ENCODE measurements around the gene TRAF7.

The TRAF7 gene

DNA sequence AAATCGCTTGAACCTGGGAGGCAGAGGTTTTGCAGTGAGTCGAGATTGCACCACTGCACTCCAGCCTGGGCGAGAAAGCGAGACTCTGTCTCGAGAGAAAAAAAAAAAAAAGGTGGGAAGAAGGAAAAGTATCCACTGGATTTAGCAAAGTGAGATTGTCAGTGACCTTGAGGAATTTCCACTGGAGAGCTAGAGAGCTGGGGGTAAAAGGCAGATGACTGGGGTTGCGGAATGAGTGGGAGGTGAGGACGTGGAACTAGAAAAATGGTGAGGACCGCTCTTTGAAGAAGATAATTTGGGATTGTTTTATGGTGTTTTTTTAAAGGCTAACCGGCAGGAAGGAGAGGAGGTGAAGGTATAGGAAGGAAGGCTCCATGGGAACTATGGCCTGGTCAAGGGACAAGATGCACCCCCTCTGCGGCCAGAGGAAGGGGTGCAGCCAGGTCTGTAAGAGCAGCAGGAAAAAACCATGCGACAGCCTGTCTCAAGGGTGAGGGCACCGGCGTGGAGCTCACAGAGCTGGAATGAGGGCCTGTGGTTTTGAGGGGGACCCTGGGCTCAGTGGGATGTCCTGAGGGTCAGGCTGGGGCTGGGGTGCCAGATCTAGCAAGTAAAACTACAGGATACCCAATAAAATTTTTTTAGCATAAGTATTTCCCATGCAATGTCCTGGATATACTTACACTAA, 49.0 kb downstream of the TRAF7 start:
- DNase-seq, result no peak

DNA sequence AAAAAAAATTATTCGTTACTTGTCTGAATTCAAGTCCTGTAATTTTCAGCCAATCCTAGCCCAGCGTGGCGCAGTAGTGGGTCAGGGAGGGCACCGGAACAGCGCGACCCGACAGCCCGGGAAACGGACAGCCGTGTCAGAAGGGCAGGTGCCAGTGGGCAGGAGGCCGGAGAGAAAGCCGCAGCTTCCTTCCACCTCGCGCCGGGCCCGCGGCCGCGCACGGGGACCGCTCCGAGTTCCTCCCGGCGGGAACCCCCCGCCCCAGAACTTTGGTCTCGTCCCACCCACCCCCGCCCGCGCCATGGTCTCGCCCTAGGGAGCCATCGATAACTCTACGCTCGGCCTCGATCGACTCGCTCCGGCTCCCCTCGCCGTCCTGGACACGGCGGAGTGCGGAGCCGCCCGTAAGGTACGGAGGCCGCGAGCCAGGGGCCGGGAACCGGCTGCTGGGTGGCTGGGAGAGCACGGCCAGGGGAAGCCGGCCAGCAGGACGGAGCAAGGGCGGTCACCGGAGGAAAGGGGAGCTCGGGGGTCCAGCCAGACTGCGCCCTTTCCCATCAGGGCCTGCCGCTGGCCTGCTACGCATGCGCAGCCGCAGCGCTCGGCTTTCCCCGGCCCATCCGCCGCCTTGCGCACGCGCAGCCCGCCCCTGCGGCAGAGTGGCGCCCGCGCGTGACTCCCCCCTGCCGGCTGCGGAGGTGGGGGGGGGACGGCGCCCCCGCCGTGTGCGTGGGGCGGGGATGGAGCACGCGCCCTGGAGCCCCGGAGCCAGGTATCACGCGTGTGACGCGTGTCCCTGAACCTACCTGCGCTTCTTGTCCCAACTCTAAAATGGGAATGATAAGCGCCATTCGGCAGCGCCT, 49.8 kb downstream of the TRAF7 start, which contains the start of gene MLST8:
TSS of gene MLST8 (plus strand) at position 351 of the 863 bp plus-strand sequence. CDS start 632 bp downstream, outside the sequence.
- DNase-seq, result peak; percentile 87

DNA sequence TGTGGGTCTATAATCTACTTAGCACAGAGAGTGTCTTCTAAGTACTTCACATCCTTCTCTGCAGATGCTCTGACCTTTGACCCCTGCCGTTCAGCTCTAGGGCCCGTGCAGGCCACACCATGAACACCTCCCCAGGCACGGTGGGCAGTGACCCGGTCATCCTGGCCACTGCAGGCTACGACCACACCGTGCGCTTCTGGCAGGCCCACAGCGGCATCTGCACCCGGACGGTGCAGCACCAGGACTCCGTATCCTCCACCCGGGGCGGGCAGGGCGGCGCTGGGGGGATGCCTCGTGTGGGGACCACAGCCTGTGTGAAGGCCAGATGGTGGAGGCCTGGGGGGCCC, 50.4 kb downstream of the TRAF7 start:
- no peak for DNase-seq

DNA sequence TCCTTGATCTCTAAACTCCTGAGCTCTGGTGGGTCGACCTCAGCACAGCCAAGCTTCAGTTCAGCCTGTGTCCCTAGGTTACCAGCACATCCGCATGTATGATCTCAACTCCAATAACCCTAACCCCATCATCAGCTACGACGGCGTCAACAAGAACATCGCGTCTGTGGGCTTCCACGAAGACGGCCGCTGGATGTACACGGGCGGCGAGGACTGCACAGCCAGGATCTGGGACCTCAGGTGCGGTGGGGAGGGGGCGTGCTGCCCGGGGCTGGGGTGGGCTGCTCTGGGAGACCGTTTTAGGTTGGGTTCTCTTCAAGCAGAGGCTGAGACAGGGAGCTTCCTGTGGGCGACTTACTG, 50.8 kb downstream of the TRAF7 start:
- no peak for DNase-seq

DNA sequence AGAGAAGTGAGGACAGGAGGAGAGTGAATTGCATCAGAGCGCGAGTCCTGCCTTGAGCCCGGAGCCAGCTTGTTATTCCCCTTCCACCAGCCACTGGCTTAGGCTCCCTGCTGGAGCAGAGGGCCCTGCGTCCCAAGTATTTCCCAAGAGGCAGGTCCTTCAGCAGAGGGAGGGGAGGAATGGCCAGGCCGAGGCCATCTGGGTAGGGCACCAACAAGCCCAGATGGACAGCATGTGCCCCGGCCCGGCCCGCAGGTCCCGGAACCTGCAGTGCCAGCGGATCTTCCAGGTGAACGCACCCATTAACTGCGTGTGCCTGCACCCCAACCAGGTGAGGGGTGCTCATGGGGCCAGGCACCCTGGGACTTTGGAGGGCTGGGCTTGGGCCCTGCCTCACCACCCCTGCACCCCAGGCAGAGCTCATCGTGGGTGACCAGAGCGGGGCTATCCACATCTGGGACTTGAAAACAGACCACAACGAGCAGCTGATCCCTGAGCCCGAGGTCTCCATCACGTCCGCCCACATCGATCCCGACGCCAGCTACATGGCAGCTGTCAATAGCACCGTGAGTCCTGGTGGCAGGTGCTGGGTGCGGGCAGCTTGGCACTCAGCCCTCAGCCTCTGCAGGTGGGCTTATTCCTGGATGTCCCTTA, 51.3 kb downstream of the TRAF7 start:
- no peak for DNase-seq

DNA sequence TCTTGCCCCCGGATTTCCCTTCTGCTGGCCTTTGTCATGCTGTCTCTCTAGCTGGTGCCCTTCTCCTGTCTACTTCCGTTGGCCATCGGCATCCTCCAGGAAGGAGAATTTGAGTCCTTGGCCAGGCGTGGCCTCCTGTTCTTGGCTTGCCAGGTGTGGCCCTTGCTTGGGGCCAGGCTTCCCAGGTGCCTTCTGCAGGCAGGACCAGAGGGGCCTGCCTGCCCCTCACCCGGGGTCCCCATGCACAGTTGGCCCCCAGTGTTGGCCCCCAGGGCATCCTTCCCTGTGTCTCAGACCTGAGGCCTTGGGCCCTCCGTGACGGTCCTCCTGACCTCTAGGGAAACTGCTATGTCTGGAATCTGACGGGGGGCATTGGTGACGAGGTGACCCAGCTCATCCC, 52.3 kb downstream of the TRAF7 start:
- DNase-seq, result no peak

DNA sequence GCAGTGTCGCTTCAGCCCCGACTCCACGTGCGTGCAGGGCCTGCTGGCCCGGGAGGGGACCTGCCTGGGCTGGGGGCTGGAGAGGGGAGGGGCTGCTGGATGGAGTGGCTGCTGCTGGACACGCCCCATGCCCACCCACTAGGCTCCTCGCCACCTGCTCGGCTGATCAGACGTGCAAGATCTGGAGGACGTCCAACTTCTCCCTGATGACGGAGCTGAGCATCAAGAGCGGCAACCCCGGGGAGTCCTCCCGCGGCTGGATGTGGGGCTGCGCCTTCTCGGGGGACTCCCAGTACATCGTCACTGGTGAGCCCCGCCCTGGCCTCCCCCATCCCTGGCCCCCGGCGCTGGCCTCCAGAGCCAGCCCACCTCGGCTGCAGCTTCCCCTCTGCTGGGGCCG, 52.7 kb downstream of the TRAF7 start:
- DNase-seq, result no peak

DNA sequence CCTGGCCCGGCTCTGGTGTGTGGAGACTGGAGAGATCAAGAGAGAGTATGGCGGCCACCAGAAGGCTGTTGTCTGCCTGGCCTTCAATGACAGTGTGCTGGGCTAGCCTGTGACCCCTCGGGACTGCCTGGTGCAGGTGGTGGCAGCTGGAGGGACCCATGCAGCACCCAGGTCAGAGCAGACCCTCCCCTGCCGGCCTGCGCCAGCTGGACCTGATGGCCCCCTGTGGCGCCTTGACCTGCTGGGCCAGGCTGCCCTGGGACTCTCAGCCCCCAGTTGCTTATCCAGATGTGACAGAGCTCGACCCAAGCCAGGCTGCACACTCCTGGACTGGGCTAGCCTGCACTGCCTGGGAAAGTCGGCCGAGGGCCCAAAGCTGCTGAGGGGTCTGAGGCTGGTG, 53.2 kb downstream of the TRAF7 start:
- no peak for DNase-seq

DNA sequence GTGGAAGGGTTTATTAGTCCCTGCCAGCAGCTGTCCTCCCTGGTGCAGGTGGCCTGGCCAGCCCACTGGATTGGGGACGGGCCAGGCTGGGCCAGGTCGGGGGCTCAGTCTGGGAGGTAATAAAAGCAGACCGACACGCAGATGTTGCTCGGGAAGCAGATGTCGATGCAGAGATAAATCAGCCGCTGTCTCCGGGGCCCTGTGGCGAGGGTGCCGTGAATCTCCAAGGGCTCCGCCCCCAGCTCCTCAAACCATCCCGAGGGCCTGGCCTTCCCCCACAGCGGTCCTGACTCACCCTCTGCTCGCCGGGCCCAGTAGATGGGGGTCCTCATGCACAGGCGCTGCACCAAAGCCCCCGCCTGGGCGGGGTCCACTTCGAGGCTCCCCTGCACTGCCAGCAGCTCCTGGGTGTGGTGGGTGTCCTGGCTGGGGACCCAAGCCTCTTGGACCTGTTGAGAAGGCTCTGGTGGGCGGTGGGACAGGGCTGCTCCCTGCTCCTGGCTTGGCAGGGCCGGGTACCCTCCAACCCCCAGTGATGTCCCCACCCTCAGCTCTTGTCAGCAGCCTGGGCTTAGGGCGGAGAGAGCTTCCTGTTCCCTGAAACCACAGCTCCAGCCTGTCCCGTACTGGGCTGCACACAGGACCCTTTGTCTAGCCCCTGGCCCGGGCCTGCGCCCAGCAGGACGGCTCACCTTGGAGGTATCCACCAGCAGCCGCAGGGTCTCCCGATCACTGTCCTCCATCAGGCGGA, 53.9 kb downstream of the TRAF7 start:
- DNase-seq, result no peak

DNA sequence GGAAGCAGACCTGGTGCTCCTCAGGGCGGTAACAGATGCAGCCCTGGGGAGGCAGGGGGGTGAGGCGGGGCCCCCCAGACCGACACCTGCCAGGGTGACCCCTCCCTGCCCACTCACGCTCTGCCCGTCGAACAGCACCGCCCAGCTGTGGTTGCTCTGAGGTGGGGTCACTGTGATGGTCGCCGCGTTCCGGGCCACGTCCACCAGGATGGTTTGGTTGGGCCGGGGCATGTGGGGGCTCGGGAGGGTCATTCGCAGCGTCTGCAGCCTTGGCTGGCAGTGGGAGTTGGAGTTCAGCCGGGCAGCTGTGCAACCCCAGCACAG, 54.4 kb downstream of the TRAF7 start:
- DNase-seq, result no peak

DNA sequence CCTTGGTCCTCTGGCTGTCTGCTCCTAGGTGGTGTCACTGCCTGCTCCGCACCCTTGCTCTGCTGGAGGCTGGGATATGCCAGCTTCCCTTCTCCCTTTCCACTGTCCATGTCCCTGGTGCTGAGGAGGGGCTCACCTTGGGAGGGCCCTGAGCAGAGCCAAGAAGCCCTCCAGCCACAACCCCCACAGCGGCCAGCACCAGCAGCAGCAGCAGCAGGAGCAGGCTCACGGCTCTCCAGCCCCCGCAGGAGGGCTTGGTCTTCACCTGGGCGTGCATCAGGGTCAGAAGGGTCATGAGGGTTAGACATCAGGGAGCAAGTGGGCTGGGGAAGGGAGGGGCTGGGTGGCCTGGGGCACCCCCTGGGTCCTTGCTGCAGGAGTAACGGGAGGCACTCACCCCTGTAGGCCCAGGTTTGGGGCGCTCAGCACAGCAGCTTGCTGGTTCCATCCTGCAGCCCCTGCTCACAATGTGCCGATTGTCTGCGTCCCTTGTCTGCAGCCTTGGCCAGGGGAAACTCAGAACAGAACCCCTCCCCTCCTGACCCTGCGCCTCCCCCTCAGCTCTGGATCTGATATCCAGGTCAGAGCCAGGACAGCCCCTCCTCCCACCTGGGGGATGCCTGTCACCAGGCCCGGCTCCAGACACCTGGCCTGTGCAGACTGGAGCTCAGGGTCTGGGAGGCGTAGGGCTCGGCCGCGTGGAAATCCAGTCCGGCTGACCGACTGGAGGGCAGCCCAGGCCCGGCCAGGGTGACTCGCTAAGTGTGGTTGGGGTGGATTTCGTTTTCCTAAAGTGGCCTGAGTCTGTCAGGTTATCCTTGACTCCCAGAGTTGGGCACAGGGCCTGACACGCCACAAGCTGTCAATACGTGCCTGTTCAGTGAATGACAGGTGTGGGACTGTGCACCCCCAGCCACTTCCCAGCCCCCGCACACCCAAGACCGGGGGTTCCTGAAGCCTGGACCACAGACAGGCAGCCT, 55.1 kb downstream of the TRAF7 start, which contains the start of gene BRICD5:
TSS of gene BRICD5 (minus strand) at position 478 of the 980 bp plus-strand sequence. CDS start at position 448, 30 bp downstream.
- no peak for DNase-seq

DNA sequence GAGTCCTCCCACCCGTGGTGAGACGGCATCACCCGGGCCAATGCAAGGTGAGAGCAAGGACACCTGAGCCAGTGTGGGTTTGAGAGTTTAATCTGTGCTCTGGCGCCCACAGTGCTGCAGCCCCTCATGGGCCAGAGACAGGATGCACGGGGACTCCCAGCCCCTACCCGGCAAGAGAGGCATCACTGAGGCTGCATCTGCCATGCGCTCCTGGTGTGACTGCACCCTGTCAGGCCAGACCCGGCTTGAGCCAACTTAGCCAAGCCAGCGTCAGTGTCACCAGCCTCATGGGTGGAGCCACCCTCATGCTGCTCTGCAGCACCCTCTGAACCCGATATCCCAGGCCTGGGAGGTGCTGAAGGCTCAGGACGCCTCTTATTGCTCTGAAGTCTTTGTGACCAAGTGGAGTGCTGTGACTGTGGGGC, 56.4 kb downstream of the TRAF7 start:
- DNase-seq, result no peak

DNA sequence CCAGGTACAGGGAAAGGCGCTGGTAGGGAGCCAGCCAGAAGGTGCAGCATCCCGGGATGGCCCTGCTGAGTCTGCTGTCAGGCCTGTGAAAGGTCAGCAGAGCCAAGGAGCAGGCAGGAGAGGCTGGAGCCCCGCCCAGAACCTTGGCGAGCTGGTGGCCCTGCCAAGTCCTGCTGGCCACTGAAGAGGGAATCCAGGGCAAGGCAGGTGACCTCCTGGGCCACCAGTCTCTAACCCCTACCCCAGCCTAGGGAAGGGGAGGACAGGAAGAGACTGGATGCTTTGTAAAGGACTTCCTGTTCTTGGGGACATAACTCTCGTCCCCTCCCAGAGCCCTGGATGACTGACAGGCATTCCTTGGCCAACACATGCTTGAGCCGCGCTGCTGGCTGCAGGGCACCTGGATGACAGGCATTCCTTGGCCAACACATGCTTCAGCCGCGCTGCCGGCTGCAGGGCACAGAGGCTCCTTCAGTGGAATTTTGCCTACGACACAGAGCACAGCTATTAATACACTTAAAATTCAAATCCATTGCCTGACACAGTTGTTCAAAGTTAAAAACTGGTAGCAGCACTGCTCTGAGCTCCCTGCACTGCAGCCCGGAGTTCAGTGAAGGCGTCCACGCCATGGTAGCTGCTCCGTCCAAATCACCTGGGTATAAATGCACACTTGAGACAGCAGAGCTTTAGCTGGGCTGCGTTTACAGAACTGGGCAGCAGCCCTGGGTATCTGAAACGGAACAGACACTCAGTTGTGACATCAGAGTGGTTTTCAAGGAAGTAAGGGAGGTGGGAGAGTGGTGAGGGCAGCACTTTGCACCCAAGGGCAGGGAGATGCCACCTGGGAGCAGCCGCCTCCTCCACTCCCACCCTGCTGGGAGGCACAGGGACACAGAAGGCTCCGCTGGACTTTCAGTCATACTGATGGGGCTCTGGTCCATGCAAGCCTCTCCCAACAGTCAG, 57.1 kb downstream of the TRAF7 start:
- no peak for DNase-seq

DNA sequence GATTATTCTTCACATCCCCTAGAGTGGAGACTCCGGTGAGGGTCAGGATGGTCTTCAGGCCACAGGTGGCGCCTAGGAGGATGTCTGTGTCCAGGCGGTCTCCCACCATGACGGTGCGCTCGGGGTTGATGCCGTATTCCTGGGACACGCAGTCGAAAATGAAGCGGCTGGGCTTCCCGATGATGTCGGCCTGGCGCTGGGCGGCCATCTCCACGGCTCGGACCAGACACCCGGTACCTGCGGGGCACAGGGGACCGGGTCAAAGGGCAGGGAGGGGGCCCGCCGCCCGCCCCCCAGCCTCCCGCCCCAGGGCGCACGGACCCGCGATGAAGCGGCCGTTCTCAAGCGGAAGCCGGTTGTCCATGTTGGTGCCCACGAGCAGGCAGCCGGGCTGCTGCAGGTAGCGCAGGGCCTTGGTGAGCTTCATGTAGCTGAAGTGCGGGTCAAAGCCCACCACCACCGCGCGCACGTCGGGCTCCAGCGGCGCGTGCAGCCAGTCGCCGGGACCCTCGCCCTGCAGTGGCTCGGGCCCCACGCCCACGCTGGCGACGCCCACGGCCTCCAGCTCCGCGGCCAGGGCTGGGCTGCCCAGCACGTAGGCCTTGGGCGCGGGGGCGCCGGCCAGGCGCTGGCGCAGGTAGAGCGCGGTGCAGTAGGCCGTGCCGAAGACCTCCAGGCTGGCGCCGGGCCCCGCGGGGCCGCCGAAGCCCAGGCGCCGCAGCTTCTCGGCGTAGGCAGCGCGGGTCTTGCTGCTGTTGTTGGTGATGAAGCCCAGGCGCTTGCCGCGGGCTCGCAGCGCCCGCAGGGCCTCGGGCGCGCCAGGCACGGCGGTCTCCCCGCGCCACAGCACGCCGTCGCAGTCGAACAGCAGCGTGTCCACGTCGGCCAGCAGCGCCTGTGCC, 58.5 kb downstream of the TRAF7 start:
- DNase-seq, result no peak

DNA sequence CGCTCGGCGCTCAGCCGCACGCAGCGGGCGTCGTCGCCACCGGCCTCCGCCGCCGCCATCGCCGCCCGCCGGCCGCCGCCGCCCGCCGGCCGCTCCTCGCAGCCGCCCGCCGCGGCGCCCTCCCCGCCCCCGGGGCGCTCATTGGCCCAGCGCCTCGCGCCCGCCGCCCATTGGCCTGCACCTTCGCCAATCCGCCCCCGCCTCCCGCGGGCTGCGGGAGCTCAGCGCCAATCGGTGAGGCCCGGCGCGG, 59.1 kb downstream of the TRAF7 start, which contains the start of gene PGP:
TSS of gene PGP (minus strand) at position 122 of the 250 bp plus-strand sequence. CDS start at position 59, 63 bp downstream.
- DNase-seq, result no peak

DNA sequence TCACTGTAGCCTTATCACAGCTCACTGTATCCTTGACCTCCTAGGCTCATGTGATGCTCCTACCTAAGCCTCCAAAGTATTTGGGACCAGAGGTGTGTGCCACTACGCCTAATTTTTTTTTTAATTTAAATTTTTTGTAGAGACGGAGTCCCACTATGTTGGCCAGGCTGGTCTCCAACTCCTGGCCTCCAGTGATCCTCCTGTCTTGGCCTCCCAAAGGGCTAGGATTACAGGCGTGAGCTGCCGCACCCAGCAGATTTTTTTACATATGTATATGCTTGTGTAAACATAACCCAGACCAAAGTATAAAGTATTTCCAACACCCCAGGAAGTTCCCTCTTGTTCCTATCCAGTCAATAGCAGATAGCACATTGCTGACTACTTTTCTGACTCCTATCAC, 60.7 kb downstream of the TRAF7 start:
- DNase-seq, result no peak

DNA sequence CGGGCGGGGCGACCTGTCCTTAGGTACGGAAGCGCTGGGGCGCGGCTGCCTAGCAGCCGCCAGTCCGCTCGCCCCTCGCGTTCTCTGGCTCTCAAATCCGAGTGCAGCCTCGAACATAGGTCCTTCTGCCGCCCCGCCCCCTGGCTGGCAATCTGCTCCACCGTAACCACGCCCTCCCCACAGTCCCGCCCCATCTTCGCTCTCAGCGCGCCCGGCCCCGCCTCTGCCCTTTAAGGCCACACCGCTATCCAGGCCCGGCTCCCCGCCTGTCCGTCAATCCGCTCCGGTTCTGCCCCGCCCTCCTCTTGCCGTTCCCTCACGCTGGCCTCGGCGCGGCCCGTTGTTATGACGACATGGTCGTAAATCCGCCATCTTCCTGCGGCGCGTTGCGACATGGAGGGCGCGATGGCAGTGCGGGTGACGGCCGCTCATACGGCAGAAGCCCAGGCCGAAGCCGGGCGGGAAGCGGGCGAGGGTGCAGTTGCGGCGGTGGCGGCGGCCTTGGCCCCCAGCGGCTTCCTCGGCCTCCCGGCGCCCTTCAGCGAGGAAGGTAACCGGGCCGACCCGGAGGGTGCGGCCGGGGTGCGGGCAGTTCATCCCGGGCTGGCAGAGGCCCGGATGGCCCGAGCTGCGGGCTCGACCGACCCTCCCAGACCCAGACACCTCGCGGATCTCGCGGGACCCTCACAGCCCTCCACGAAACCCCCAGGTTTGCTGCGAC, 67.8 kb downstream of the TRAF7 start, which contains the start of gene E4F1:
TSS of gene E4F1 (plus strand) at position 371 of the 721 bp plus-strand sequence. CDS start at position 394, 23 bp downstream.
- peak; percentile 99 for DNase-seq

DNA sequence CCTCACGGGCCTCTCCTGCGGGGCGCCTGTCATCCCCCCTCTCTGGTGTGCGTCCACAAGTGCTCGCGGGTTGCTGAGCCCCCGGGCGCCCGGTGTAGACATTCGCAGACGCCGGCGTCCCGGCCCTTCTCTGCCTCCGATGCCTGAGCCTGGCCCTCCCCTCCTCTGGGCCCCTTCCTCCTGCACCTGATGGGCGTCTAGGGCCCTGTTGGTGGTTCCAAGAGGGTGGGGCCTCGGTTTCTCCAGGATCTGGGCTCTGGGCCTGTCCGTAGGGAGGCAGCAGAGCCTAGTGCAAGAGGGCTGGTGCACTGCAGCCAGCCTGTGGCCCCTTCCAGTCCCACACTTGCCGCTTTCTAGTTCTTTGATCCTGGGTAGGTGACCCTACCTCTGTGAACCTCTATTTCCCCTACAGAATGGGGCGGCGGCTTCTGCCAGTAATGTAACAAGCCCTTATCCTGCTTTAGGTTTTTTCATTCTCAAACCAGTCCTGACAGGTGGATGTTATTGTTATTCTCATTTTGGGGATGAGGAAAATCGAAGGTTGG, 68.4 kb downstream of the TRAF7 start:
- no peak for DNase-seq

Measured in NCI-H2227 treated with DMSO at 0.1 percent for 48 hours (cell line).